Fibroblast of lung (primary cell): ENCODE data around the gene MTFP1.

Experiments
- EZH2 ChIP-seq: IDR thresholded peaks from 2 replicates; pipeline ENCODE4 v1.5.1; 2012; ENCODE audit warnings: low read length, control low read depth, mild to moderate bottlenecking; ENCODE audit errors: missing control alignments
- TF ChIP-seq, protein P1 (sequence below), 2 donors: IDR thresholded peaks in 1 of 2; conservative IDR thresholded peaks in 1 of 2; 1 replicate in 1 of 2; 2 replicates in 1 of 2; pipeline ENCODE4 v1.5.1; 2011 to 2012; ENCODE audit warnings: low read length in 2 of 2, control low read depth in 1 of 2, inconsistent platforms in 1 of 2, low read depth in 1 of 2, mild to moderate bottlenecking in 1 of 2

DNA sequence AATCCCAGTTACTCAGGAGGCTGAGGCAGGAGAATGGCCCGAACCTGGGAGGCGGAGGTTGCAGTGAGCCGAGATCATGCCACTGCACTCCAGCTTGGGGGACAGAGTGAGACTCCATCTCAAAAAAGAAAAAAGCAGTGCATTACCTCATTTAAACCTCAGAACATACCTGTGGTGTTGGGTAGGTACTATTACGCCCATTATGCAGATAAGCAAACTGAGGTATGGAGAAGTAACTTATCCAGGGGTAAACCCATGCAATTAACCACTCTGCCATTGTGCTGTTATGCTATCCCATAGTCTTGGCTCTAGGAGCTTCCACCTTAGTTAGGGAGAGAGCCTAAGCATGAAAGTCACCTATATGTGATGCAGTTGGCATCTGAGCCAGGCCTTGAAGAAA, 48.6 kb downstream of the MTFP1 start:
- TF ChIP-seq, protein P1, sequence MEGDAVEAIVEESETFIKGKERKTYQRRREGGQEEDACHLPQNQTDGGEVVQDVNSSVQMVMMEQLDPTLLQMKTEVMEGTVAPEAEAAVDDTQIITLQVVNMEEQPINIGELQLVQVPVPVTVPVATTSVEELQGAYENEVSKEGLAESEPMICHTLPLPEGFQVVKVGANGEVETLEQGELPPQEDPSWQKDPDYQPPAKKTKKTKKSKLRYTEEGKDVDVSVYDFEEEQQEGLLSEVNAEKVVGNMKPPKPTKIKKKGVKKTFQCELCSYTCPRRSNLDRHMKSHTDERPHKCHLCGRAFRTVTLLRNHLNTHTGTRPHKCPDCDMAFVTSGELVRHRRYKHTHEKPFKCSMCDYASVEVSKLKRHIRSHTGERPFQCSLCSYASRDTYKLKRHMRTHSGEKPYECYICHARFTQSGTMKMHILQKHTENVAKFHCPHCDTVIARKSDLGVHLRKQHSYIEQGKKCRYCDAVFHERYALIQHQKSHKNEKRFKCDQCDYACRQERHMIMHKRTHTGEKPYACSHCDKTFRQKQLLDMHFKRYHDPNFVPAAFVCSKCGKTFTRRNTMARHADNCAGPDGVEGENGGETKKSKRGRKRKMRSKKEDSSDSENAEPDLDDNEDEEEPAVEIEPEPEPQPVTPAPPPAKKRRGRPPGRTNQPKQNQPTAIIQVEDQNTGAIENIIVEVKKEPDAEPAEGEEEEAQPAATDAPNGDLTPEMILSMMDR (conservative IDR thresholded peaks at IDR 0.05 in 1 of 2, IDR thresholded peaks at IDR 0.05 in 1 of 2; ENCODE audit: low read depth in 1 of 2, low read length in 2 of 2): no peak
- TF ChIP-seq EZH2: no peak
